T-helper 1 cell (primary cell): ENCODE data around the gene GLRX.

ENCODE experiments used
- DNase-seq, 5 donors: peaks; one replicate each; pipeline ENCODE4 v3.0.0-alpha.2; 2012 to 2020

The GLRX gene

GRCh38 chr5:95808686-95809413 is 13.7 kb downstream of the GLRX start:
- peak; percentile 59 to 87 (median 74) for DNase-seq

GRCh38 chr5:95808013-95808685 is 14.4 kb downstream of the GLRX start:
- no peak for DNase-seq

GRCh38 chr5:95806687-95807086 is 15.8 kb downstream of the GLRX start:
- no peak for DNase-seq

- DNase-seq, result no peak
Observed at GRCh38 chr5:95804736-95805539, 17.6 kb downstream of the GLRX start.

- no peak for DNase-seq
Observed at GRCh38 chr5:95803271-95804148, 19.0 kb downstream of the GLRX start.

- DNase-seq, result no peak
Observed at GRCh38 chr5:95801961-95802360, 20.6 kb downstream of the GLRX start.

GRCh38 chr5:95801532-95801931 is 21.0 kb downstream of the GLRX start:
- no peak for DNase-seq

GRCh38 chr5:95800553-95800952 is 22.0 kb downstream of the GLRX start:
- no peak for DNase-seq

GRCh38 chr5:95799191-95799835 is 23.2 kb downstream of the GLRX start:
- no peak for DNase-seq

- DNase-seq, result no peak
Observed at GRCh38 chr5:95798545-95798944, 24.0 kb downstream of the GLRX start.

GRCh38 chr5:95798048-95798447 is 24.5 kb downstream of the GLRX start:
- DNase-seq, result no peak

- DNase-seq, result no peak
Observed at GRCh38 chr5:95797301-95797700, 25.2 kb downstream of the GLRX start.

GRCh38 chr5:95794070-95794516 is 28.4 kb downstream of the GLRX start:
- no peak for DNase-seq

- no peak for DNase-seq
Observed at GRCh38 chr5:95791751-95792150, 30.8 kb downstream of the GLRX start.

- DNase-seq, result no peak
Observed at GRCh38 chr5:95788493-95788892, 34.0 kb downstream of the GLRX start.

GRCh38 chr5:95786821-95787418 is 35.6 kb downstream of the GLRX start:
- no peak for DNase-seq

GRCh38 chr5:95784514-95785302 is 37.8 kb downstream of the GLRX start:
- DNase-seq, result no peak

- no peak for DNase-seq
Observed at GRCh38 chr5:95783661-95784060, 38.9 kb downstream of the GLRX start.

- no peak for DNase-seq
Observed at GRCh38 chr5:95782181-95782580, 40.3 kb downstream of the GLRX start.

- peak; percentile 39 to 75 (median 51) for DNase-seq
Observed at GRCh38 chr5:95781101-95781583, 41.4 kb downstream of the GLRX start.

GRCh38 chr5:95780597-95780996 is 41.9 kb downstream of the GLRX start:
- DNase-seq, result no peak
